H1 (cell line): ENCODE data around the gene RSPO3. TPM values are rescaled to one million over a fixed set of nuclear protein-coding genes. Genes with fewer than 3 reads are reported as not detected.
"Not testable (repeated sequence)": the region's sequence is repeated elsewhere in the genome, so short reads cannot be mapped to it uniquely, and the experiment has no call there.

Experiments
- CTCF ChIA-PET: fragments of 300-600 bp; sonication (Branson Sonifier 250); formaldehyde crosslinking; loops from one replicate; lab custom pipeline; 2021; ENCODE audit not compliant: partially characterized antibody; lab: Charles Lee
- POLR2A ChIA-PET: fragments of 300-600 bp; sonication (Branson Sonifier 250); formaldehyde crosslinking; loops from one replicate; lab custom pipeline; 2021; ENCODE audit warnings: inconsistent platforms; ENCODE audit not compliant: partially characterized antibody; lab: Charles Lee
- DNase-seq, 2 experiments: peaks; one replicate each; pipeline versions ENCODE4 v3.0.0 to v3.0.0-alpha.2; 2010 to 2022; ENCODE audit warnings: low spot score in 2 of 2, low read depth in 1 of 2, mixed read lengths in 1 of 2
- FAIRE-seq: peaks from 2 replicates; lab custom pipeline; 2011; peaks lifted over from hg19 to GRCh38; lab: Jason Lieb, UNC
- H2AFZ ChIP-seq: 2 replicates; pipeline ENCODE4 v1.8.1; 2012; ENCODE audit warnings: low read length, inconsistent platforms
- H2AK5ac ChIP-seq: 2 replicates; pipeline ENCODE4 v1.6.1; 2013; ENCODE audit warnings: low read depth, low read length
- H2BK120ac ChIP-seq: replicated peaks from 2 replicates; pipeline ENCODE3; 2013; ENCODE audit warnings: low read depth, low read length, inconsistent platforms
- H2BK12ac ChIP-seq: 2 replicates; pipeline ENCODE4 v1.6.1; 2013; ENCODE audit warnings: low read depth, low read length
- H2BK15ac ChIP-seq: 2 replicates; pipeline ENCODE4 v1.6.1; 2013; ENCODE audit warnings: low read length
- H2BK20ac ChIP-seq: 2 replicates; pipeline ENCODE4 v1.6.1; 2013; ENCODE audit warnings: low read length
- H2BK5ac ChIP-seq: 2 replicates; pipeline ENCODE4 v1.6.1; 2013; ENCODE audit warnings: low read depth, low read length
- H3K14ac ChIP-seq: 2 replicates; pipeline ENCODE4 v1.6.1; 2013; ENCODE audit warnings: inconsistent platforms; ENCODE audit not compliant: insufficient read length
- H3K18ac ChIP-seq: 2 replicates; pipeline ENCODE4 v1.6.1; 2013; ENCODE audit warnings: low read length; ENCODE audit errors: extremely low read depth
- H3K23ac ChIP-seq: 2 replicates; pipeline ENCODE4 v1.6.1; 2013; ENCODE audit warnings: inconsistent platforms; ENCODE audit not compliant: insufficient read length
- H3K23me2 ChIP-seq: 2 replicates; pipeline ENCODE4 v1.6.1; 2013; ENCODE audit warnings: low read depth, low read length
- H3K27ac ChIP-seq: 2 replicates; pipeline ENCODE4 v1.6.1; 2011; ENCODE audit warnings: low read depth, low read length, inconsistent platforms
- H3K27me3 ChIP-seq, 4 experiments: replicated peaks in 1 of 4; 1 replicate in 1 of 4; 2 replicates in 3 of 4; pipeline versions ENCODE4 v1.6.1 to v1.8.1; 2011 to 2013; ENCODE audit warnings: low read length in 3 of 4, mild to moderate bottlenecking in 3 of 4, inconsistent platforms in 2 of 4, mixed read lengths in 2 of 4, moderate library complexity in 1 of 4; ENCODE audit not compliant: control insufficient read depth in 3 of 4, insufficient read depth in 3 of 4; ENCODE audit errors: extremely low read depth in 1 of 4
- H3K36me3 ChIP-seq, 4 experiments: 2 replicates each; pipeline versions ENCODE4 v1.6.1 to v1.8.1; 2011 to 2013; ENCODE audit warnings: mild to moderate bottlenecking in 4 of 4, low read length in 3 of 4, moderate library complexity in 2 of 4, control low read depth in 1 of 4, inconsistent platforms in 1 of 4; ENCODE audit not compliant: insufficient read depth in 4 of 4, control insufficient read depth in 2 of 4
- H3K4ac ChIP-seq: replicated peaks from 2 replicates; pipeline ENCODE3; 2013; ENCODE audit warnings: low read length, low read depth, mixed read lengths, inconsistent platforms; ENCODE audit not compliant: insufficient read length
- H3K4me1 ChIP-seq, 4 experiments: replicated peaks in 1 of 4; 1 replicate in 1 of 4; 2 replicates in 3 of 4; pipeline versions ENCODE4 v1.6.1 to v1.8.1; 2011 to 2013; ENCODE audit warnings: low read length in 3 of 4, inconsistent platforms in 2 of 4, mixed read lengths in 1 of 4; ENCODE audit not compliant: insufficient read depth in 4 of 4, control insufficient read depth in 3 of 4
- H3K4me2 ChIP-seq, 2 experiments: 2 replicates each; pipeline versions ENCODE4 v1.6.1 to v1.8.1; 2011 to 2013; ENCODE audit warnings: low read depth in 2 of 2, low read length in 2 of 2, control low read depth in 1 of 2, inconsistent platforms in 1 of 2, mild to moderate bottlenecking in 1 of 2; ENCODE audit not compliant: insufficient read depth in 1 of 2
- H3K4me3 ChIP-seq, 4 experiments: fragments of 200-600, 300-600 bp in 1 of 4; sonication (generic), shearing (Covaris generic), sonication (Bioruptor Twin) in 1 of 4; 2 replicates each; pipeline versions ENCODE4 v1.5.1 to v1.8.1; 2011 to 2016; ENCODE audit warnings: low read length in 4 of 4, low read depth in 3 of 4, control low read depth in 2 of 4, inconsistent platforms in 2 of 4, mild to moderate bottlenecking in 2 of 4, mixed read lengths in 1 of 4, moderate library complexity in 1 of 4; ENCODE audit not compliant: insufficient read depth in 2 of 4; ENCODE audit errors: extremely low read depth in 1 of 4
- H3K56ac ChIP-seq: replicated peaks from 2 replicates; pipeline ENCODE3; 2013; ENCODE audit warnings: low read depth, mild to moderate bottlenecking, mixed read lengths, low read length, inconsistent platforms; ENCODE audit not compliant: insufficient read length
- H3K79me1 ChIP-seq: 2 replicates; pipeline ENCODE4 v1.6.1; 2013; ENCODE audit warnings: low read depth, low read length, control low read depth
- H3K79me2 ChIP-seq, 2 experiments: 2 replicates each; pipeline versions ENCODE4 v1.6.1 to v1.8.1; 2012 to 2013; ENCODE audit warnings: low read length in 2 of 2, mild to moderate bottlenecking in 2 of 2, inconsistent platforms in 1 of 2; ENCODE audit not compliant: insufficient read depth in 2 of 2, control insufficient read depth in 1 of 2
- H3K9ac ChIP-seq, 4 experiments: replicated peaks in 1 of 4; 1 replicate in 1 of 4; 2 replicates in 3 of 4; pipeline versions ENCODE4 v1.6.1 to v1.8.1; 2011 to 2013; ENCODE audit warnings: low read depth in 3 of 4, low read length in 3 of 4, control low read depth in 2 of 4, mild to moderate bottlenecking in 2 of 4, moderate library complexity in 2 of 4, inconsistent platforms in 1 of 4; ENCODE audit errors: extremely low read depth in 1 of 4
- H3K9me3 ChIP-seq, 2 experiments: 2 replicates each; pipeline versions ENCODE4 v1.6.1 to v1.8.1; 2012 to 2013; ENCODE audit warnings: mild to moderate bottlenecking in 2 of 2, moderate library complexity in 2 of 2, control low read depth in 1 of 2, inconsistent platforms in 1 of 2, low read depth in 1 of 2, low read length in 1 of 2, mixed read lengths in 1 of 2; ENCODE audit not compliant: insufficient read depth in 2 of 2
- H4K20me1 ChIP-seq, 2 experiments: replicated peaks in 1 of 2; 2 replicates each; pipeline versions ENCODE3 to v1.8.1; 2011 to 2013; ENCODE audit warnings: inconsistent platforms in 2 of 2, low read length in 2 of 2, mild to moderate bottlenecking in 1 of 2; ENCODE audit not compliant: insufficient read depth in 2 of 2, control insufficient read depth in 1 of 2
- H4K5ac ChIP-seq: 2 replicates; pipeline ENCODE4 v1.6.1; 2013; ENCODE audit warnings: low read length, low read depth, mixed read lengths, inconsistent platforms; ENCODE audit not compliant: insufficient read length
- H4K8ac ChIP-seq: 2 replicates; pipeline ENCODE4 v1.8.0; 2013; ENCODE audit warnings: mild to moderate bottlenecking, moderate library complexity, low read length, inconsistent platforms; ENCODE audit not compliant: insufficient read depth; ENCODE audit errors: extremely low read depth
- H4K91ac ChIP-seq: replicated peaks from 2 replicates; pipeline ENCODE3; 2013; ENCODE audit warnings: low read length, mixed read lengths, inconsistent platforms; ENCODE audit not compliant: insufficient read length
- CHD1 ChIP-seq: IDR thresholded peaks from 2 replicates; pipeline ENCODE4 v1.6.1; 2012; ENCODE audit warnings: low read depth, low read length, improper control_type of control experiment
- EP300 ChIP-seq, 2 experiments: IDR thresholded peaks; 1 replicate in 1 of 2; 2 replicates in 1 of 2; pipeline ENCODE4 v1.6.1; 2011 to 2012; ENCODE audit warnings: low read depth in 2 of 2, low read length in 2 of 2, mild to moderate bottlenecking in 2 of 2, borderline replicate concordance in 1 of 2, inconsistent platforms in 1 of 2, moderate library complexity in 1 of 2
- JUN ChIP-seq: IDR thresholded peaks from 2 replicates; pipeline ENCODE4 v1.6.1; 2011; ENCODE audit warnings: low read depth, mild to moderate bottlenecking, improper control_type of control experiment, low read length
- NANOG ChIP-seq: IDR thresholded peaks from 2 replicates; pipeline ENCODE4 v1.6.1; 2011; ENCODE audit warnings: low read length, low read depth, mild to moderate bottlenecking, inconsistent platforms; ENCODE audit not compliant: insufficient read depth, poor library complexity, severe bottlenecking
- WGBS, 2 experiments: shearing (Covaris generic) in 1 of 2; methylation state at CpG; one replicate each; pipeline versions ENCODE4 v1.1.6 to v1.1.7; 2013 to 2015; ENCODE audit warnings: low lambda C conversion rate in 2 of 2, mixed read lengths in 2 of 2, inconsistent platforms in 1 of 2, low coverage in 1 of 2, missing lambda C conversion rate in 1 of 2; ENCODE audit not compliant: insufficient replicate concordance in 2 of 2, insufficient coverage in 1 of 2, insufficient read length in 1 of 2; ENCODE audit errors: extremely low coverage in 1 of 2, missing lambda C conversion rate in 1 of 2; 5-methylcytosine and 5-hydroxymethylcytosine counted together
- polyA plus RNA-seq, 7 experiments: library from polyadenylated mRNA; depleted of rRNA in 3 of 7; stranded (reverse) in 5 of 7; unstranded in 2 of 7; fragments of >200 nt in 5 of 7; fragments of 200-250 nt in 2 of 7; gene quantifications; 1 replicate in 5 of 7; 2 replicates in 1 of 7; 4 replicates in 1 of 7; pipeline versions ENCODE4 v1.2.1 to v1.2.3, GENCODE V29; 2011 to 2013; ENCODE audit warnings: missing spikeins in 2 of 7, mixed read lengths in 2 of 7
- total RNA-seq: library from RNA; stranded (reverse); fragmentation: NEBNext Ultra II Directional; extraction: Animal tissue kit (Norgen Biotek cat#: 25700); gene quantifications from 2 replicates; pipeline ENCODE4 v1.2.1, GENCODE V29; 2021

Gene RSPO3
- total and polyA plus RNA-seq, 2 of the 8 experiments (the other 6 are each of a cell fraction or from before 2014, with no cell fraction given), result not detected

DNA sequence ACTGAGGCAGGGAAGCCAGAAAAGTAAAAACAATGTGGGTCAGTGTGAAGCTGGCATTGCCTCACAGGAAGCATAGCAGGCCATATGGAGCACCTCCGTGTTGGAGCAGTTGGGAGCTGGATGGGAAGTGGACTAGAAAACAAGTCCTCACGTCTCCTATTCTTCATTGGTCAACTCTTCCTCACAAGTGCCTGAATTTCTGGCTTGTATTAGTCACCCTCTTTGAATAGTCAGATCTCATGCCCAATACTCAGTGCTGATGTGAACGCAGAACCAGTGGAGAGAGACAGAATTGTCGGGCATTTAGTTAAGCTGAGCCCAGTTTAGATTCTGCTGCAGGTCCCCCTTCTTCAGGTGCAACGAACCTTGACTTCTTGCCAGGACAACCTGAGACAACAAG, 22.3 kb upstream of the RSPO3 start (continued):
- TF ChIP-seq JUN (no peak), CHD1 (no peak), NANOG (no peak), EP300 (IDR thresholded peaks at IDR 0.05; ENCODE audit: borderline replicate concordance in 1 of 2, low read depth in 2 of 2, low read length in 2 of 2) (no peak)

DNA sequence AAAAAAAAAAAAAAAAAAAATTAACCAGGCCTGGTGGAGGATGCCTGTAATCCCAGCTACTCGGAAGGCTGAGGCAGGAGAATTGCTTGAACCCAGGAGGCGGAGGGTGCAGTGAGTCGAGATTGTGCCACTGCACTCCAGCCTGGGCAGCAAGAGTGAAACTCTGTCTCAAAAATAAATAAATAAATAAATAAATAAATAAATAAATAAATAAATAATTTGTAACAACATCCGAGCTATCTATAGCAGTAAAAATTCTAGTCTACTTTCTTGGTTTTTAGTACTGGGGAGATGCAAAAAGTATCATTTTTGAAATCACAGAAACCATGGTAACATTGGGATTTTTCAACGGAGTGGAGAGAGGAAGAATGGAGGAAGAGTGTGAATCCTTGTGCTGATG, 21.0 kb upstream of the RSPO3 start:
- H3K56ac ChIP-seq, H2BK120ac ChIP-seq, H3K36me3 ChIP-seq, H4K5ac ChIP-seq, H3K9ac ChIP-seq, H3K4me1 ChIP-seq, POLR2A ChIA-PET, H2AFZ ChIP-seq, H3K23me2 ChIP-seq, H3K4ac ChIP-seq, H4K8ac ChIP-seq, H4K20me1 ChIP-seq, H3K27me3 ChIP-seq, H3K27ac ChIP-seq, H4K91ac ChIP-seq, H3K18ac ChIP-seq, H3K14ac ChIP-seq, H3K79me1 ChIP-seq, H2BK20ac ChIP-seq, H3K9me3 ChIP-seq, H3K23ac ChIP-seq, H3K79me2 ChIP-seq, FAIRE-seq, H2BK12ac ChIP-seq, H2BK5ac ChIP-seq, H3K4me2 ChIP-seq, H3K4me3 ChIP-seq, H2AK5ac ChIP-seq, H2BK15ac ChIP-seq, DNase-seq: not testable (repeated sequence)
- 93% methylated on average over 5 of the region's 5 CpGs; no CpG with 5 or more reads in 1 of the 2 experiments for WGBS, 2 experiments
- CTCF ChIA-PET, result interaction anchor here (0.6 kb wide), 1 partner anchor 62 kb away, joined by 3 read pairs; no protein-coding TSS in a partner anchor
